SU-DHL-6 (cell line): ENCODE results near the gene MAST1.

Experiments used
- EZH2phosphoT487 ChIP-seq: fragments of 200-600 bp; sonication (generic), shearing (Covaris generic); conservative IDR thresholded peaks from 2 replicates; pipeline ENCODE4 v1.6.1; 2018; ENCODE audit warnings: mild to moderate bottlenecking, antibody characterized with exemption, low read length, moderate library complexity, mixed read lengths
- TF ChIP-seq, protein P1 (sequence below): fragments of 200-600 bp; sonication (generic); IDR thresholded peaks from one replicate; pipeline ENCODE4 v1.5.1; 2017; ENCODE audit warnings: antibody characterized with exemption, mild to moderate bottlenecking, low read length, moderate library complexity; ENCODE audit not compliant: insufficient read depth, poor library complexity, severe bottlenecking

DNA sequence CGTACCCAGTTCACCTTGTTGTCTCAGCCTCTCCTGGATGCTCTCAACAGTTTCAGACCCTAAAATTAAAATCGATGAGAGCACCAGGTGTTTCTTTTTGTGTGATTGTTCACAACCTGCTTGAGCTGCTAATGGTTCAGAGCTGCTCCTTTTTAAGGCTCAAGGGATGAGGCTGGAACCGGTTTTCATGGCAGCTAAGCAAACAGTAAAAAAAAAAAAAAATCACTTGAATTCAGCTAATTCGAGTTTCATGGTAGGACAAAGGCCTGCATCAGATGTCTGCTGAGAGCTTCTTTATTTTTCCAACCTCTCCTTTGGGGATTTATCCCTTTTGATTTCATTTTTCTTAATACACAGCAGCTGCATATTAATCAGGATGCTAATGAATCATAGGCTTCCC lies 74.3 kb downstream of the MAST1 start:
- TF ChIP-seq, protein P1, sequence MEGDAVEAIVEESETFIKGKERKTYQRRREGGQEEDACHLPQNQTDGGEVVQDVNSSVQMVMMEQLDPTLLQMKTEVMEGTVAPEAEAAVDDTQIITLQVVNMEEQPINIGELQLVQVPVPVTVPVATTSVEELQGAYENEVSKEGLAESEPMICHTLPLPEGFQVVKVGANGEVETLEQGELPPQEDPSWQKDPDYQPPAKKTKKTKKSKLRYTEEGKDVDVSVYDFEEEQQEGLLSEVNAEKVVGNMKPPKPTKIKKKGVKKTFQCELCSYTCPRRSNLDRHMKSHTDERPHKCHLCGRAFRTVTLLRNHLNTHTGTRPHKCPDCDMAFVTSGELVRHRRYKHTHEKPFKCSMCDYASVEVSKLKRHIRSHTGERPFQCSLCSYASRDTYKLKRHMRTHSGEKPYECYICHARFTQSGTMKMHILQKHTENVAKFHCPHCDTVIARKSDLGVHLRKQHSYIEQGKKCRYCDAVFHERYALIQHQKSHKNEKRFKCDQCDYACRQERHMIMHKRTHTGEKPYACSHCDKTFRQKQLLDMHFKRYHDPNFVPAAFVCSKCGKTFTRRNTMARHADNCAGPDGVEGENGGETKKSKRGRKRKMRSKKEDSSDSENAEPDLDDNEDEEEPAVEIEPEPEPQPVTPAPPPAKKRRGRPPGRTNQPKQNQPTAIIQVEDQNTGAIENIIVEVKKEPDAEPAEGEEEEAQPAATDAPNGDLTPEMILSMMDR, result no peak
- TF ChIP-seq EZH2phosphoT487, result no peak
